Measurements from ENCODE around the gene OR11G2. TPM values are rescaled to one million over a fixed set of nuclear protein-coding genes. Genes with fewer than 3 reads are reported as not detected.

Gene OR11G2
- total and polyA plus RNA-seq, 5 experiments from 2014 or later, result not detected

DNA sequence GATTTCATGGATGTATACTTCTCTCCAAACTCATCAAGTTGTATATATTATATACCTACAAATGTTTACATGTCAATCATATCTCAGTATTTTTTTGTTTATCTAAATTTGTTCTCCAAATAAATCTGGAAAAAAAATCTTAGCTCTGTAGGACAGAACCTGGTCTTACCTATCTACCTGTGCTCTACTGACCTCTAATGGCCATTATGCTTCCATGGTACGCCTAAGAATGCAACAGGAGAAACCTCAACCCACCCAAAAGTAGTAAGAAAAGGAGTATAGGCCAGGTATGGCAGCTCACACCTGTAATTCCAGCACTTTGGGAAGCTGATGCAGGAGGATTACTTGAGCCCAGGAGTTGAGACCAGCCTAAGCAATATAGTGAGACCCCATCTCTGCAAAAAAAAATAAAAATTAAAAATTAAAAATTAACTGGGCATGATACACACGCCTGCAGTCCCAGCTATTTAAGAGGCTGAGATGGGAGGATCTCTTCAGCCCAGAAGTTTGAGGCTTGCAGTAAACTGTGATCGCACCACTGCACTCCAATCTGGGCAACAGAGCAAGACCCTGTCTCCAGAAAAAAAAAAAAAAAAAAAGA lies 57.0 kb downstream of the OR11G2 start:
- Mint-ChIP-seq H3K27me3 (no peaks in the 10 kb centered on the region), H3K36me3 (peaks cover 3 to 13% (median 9%) of the 10 kb centered on the region in 3 donors), H3K4me3 (no peak overlapping the region), H3K4me1 (no peaks in the 10 kb centered on the region), H3K27ac (no peak overlapping the region), H3K9me3 (peaks cover 0 to 26% (median 12%) of the 10 kb centered on the region in 9 donors)
- ATAC-seq (no peak), DNase-seq (no peak)
- POLR2A ChIA-PET, result no interaction called here

Other genes with a start within 250 kb of the OR11G2 start
- not detected for gene OR4K15, start 215.3 kb upstream of the OR11G2 start, total RNA-seq
- gene OR4K15, start 215.3 kb upstream of the OR11G2 start, polyA plus RNA-seq, result not detected
- gene OR4Q2, start 188.7 kb upstream of the OR11G2 start, total RNA-seq, result not detected
- not detected for gene OR4Q2, start 188.7 kb upstream of the OR11G2 start, polyA plus RNA-seq
- gene OR4K14, start 171.6 kb upstream of the OR11G2 start, total RNA-seq, result not detected
- gene OR4K14, start 171.6 kb upstream of the OR11G2 start, polyA plus RNA-seq, result not detected
- not detected for gene OR4K13, start 154.9 kb upstream of the OR11G2 start, total RNA-seq
- not detected for gene OR4K13, start 154.9 kb upstream of the OR11G2 start, polyA plus RNA-seq
- gene OR4L1, start 130.9 kb upstream of the OR11G2 start, total RNA-seq, result not detected
- gene OR4L1, start 130.9 kb upstream of the OR11G2 start, polyA plus RNA-seq, result not detected
- gene OR4K17, start 80.2 kb upstream of the OR11G2 start, total RNA-seq, result not detected
- gene OR4K17, start 80.2 kb upstream of the OR11G2 start, polyA plus RNA-seq, result not detected
- gene OR4N5, start 52.1 kb upstream of the OR11G2 start, total RNA-seq, result not detected
- not detected for gene OR4N5, start 52.1 kb upstream of the OR11G2 start, polyA plus RNA-seq
- not detected for gene OR11H6, start 32.8 kb downstream of the OR11G2 start, total RNA-seq
- gene OR11H6, start 32.8 kb downstream of the OR11G2 start, polyA plus RNA-seq, result not detected
- not detected for gene OR11H7, start 38.1 kb downstream of the OR11G2 start, total RNA-seq
- gene OR11H7, start 38.1 kb downstream of the OR11G2 start, polyA plus RNA-seq, result not detected
- gene OR11H4, start 48.4 kb downstream of the OR11G2 start, total RNA-seq, result not detected
- gene OR11H4, start 48.4 kb downstream of the OR11G2 start, polyA plus RNA-seq, result not detected
- gene TTC5, start 115.1 kb downstream of the OR11G2 start, total RNA-seq, result 10 to 100 TPM; 22.8 to 23.5 TPM
- 10 to 100 TPM; 16.1 to 22.3 (median 18.7) TPM for gene TTC5, start 115.1 kb downstream of the OR11G2 start, polyA plus RNA-seq
- 10 to 100 TPM; 26.6 to 28.4 TPM for gene CCNB1IP1, start 142.4 kb downstream of the OR11G2 start, total RNA-seq
- gene CCNB1IP1, start 142.4 kb downstream of the OR11G2 start, polyA plus RNA-seq, result 10 to 100 TPM; 15.7 to 21.6 (median 18.5) TPM
- 10 to 100 TPM; 21.6 to 22.9 TPM for gene PARP2, start 152.7 kb downstream of the OR11G2 start, total RNA-seq
- 10 to 100 TPM in 1 of 3 donors, 1 to 10 TPM in 2; 8.8 to 13.6 (median 9.6) TPM for gene PARP2, start 152.7 kb downstream of the OR11G2 start, polyA plus RNA-seq
- gene TEP1, start 222.6 kb downstream of the OR11G2 start, total RNA-seq, result 10 to 100 TPM; 60.6 to 70.4 TPM
- gene TEP1, start 222.6 kb downstream of the OR11G2 start, polyA plus RNA-seq, result 1 to 10 TPM; 3.0 to 4.9 (median 4.5) TPM
- under 1 TPM; 0.52 to 0.57 TPM for gene KLHL33, start 245.3 kb downstream of the OR11G2 start, total RNA-seq
- under 1 TPM; 0.43 to 0.77 (median 0.43) TPM for gene KLHL33, start 245.3 kb downstream of the OR11G2 start, polyA plus RNA-seq